GM23338 (cell line): Measurements from ENCODE around the gene FCHSD2. TPM values are rescaled to one million over a fixed set of nuclear protein-coding genes. Genes with fewer than 3 reads are reported as not detected.

ENCODE experiments used
- ATAC-seq: fragments of 200-7000 bp; cut with Tn5 transposase; 3 replicates; pipeline ENCODE4 v1.9.1; 2020
- DNase-seq: peaks from one replicate; pipeline ENCODE4 v3.0.0-alpha.2; 2015; ENCODE audit warnings: low spot score
- H2AFZ ChIP-seq: fragments of 200-600 bp; sonication (generic); 2 replicates; pipeline ENCODE4 v1.8.0; 2016; ENCODE audit warnings: antibody characterized with exemption, mild to moderate bottlenecking, moderate library complexity
- H3F3A ChIP-seq: fragments of 200-600 bp; sonication (generic); replicated peaks from 2 replicates; pipeline ENCODE4 v1.8.0; 2017; ENCODE audit warnings: antibody characterized with exemption, mixed run types, low read depth
- H3K27ac ChIP-seq: fragments of 200-600 bp; sonication (generic); 2 replicates; pipeline ENCODE4 v1.6.1; 2016; ENCODE audit warnings: low read depth
- H3K27me3 ChIP-seq: fragments of 200-600 bp; sonication (generic); 2 replicates; pipeline ENCODE4 v1.8.0; 2016; ENCODE audit warnings: mild to moderate bottlenecking, mixed run types, moderate library complexity; ENCODE audit not compliant: insufficient read depth
- H3K36me3 ChIP-seq: fragments of 200-600 bp; sonication (generic); 2 replicates; pipeline ENCODE4 v1.8.0; 2016; ENCODE audit warnings: mild to moderate bottlenecking; ENCODE audit not compliant: insufficient read depth
- H3K4me1 ChIP-seq: fragments of 200-600 bp; sonication (generic); 2 replicates; pipeline ENCODE4 v1.8.0; 2016; ENCODE audit warnings: mild to moderate bottlenecking, moderate library complexity; ENCODE audit not compliant: insufficient read depth
- H3K4me2 ChIP-seq: fragments of 200-600 bp; sonication (generic); 2 replicates; pipeline ENCODE4 v1.7.1; 2017; ENCODE audit warnings: mixed run types
- H3K4me3 ChIP-seq: fragments of 200-600 bp; sonication (generic); 2 replicates; pipeline ENCODE4 v1.6.1; 2016; ENCODE audit warnings: mixed run types
- H3K79me2 ChIP-seq: fragments of 200-600 bp; sonication (generic); replicated peaks from 2 replicates; pipeline ENCODE4 v1.8.0; 2017; ENCODE audit warnings: mild to moderate bottlenecking; ENCODE audit not compliant: insufficient read depth
- H3K9me2 ChIP-seq: fragments of 200-600 bp; sonication (generic); 2 replicates; pipeline ENCODE4 v1.8.0; 2017; ENCODE audit not compliant: insufficient read depth
- H4K20me1 ChIP-seq: fragments of 200-600 bp; sonication (generic); replicated peaks from 2 replicates; pipeline ENCODE4 v1.8.0; 2017; ENCODE audit warnings: mild to moderate bottlenecking; ENCODE audit not compliant: insufficient read depth
- H3K27ac Mint-ChIP-seq: 2 replicates; pipeline ENCODE4 v1.8.0; 2020; ENCODE audit warnings: inconsistent platforms, mild to moderate bottlenecking, moderate library complexity, mixed read lengths
- H3K27me3 Mint-ChIP-seq: 3 replicates; pipeline ENCODE4 v1.8.0; 2022; ENCODE audit warnings: low read depth, mild to moderate bottlenecking, moderate library complexity, mixed read lengths, inconsistent platforms; ENCODE audit not compliant: insufficient read depth, poor library complexity
- H3K36me3 Mint-ChIP-seq: 3 replicates; pipeline ENCODE4 v1.8.0; 2021; ENCODE audit warnings: low read depth, mild to moderate bottlenecking, inconsistent platforms, moderate library complexity, mixed read lengths
- H3K4me1 Mint-ChIP-seq: 3 replicates; pipeline ENCODE4 v1.8.0; 2020; ENCODE audit warnings: mild to moderate bottlenecking, inconsistent platforms, mixed read lengths
- H3K4me3 Mint-ChIP-seq: 3 replicates; pipeline ENCODE4 v1.8.0; 2021; ENCODE audit warnings: moderate library complexity, mild to moderate bottlenecking, inconsistent platforms, mixed read lengths
- H3K9me3 Mint-ChIP-seq: 3 replicates; pipeline ENCODE4 v1.8.0; 2020; ENCODE audit warnings: moderate library complexity, mild to moderate bottlenecking, inconsistent platforms, mixed read lengths
- CREB1 ChIP-seq: fragments of 250-450 bp; sonication (Bioruptor Pico); IDR thresholded peaks from 2 replicates; pipeline ENCODE4 v1.5.0; 2020; ENCODE audit warnings: low read depth, mild to moderate bottlenecking, moderate library complexity
- CTCF ChIP-seq, 2 experiments: fragments of 200-600 bp in 1 of 2; sonication (generic) in 1 of 2; conservative IDR thresholded peaks; 2 replicates each; pipeline versions ENCODE4 v1.5.1 to v1.6.1; 2016 to 2017; ENCODE audit warnings: antibody characterized with exemption in 2 of 2, low read depth in 2 of 2, mild to moderate bottlenecking in 2 of 2, moderate library complexity in 1 of 2
- POLR2AphosphoS5 ChIP-seq: IDR thresholded peaks from 2 replicates; pipeline ENCODE4 v1.6.1; 2016; ENCODE audit warnings: antibody characterized with exemption, low read depth
- ZNF114 ChIP-seq: fragments of 250-450 bp; sonication (Bioruptor Pico); IDR thresholded peaks from 2 replicates; pipeline ENCODE4 v1.5.0; 2020; ENCODE audit warnings: mild to moderate bottlenecking, moderate library complexity
- ZNF462 ChIP-seq: fragments of 250-450 bp; sonication (Bioruptor Pico); IDR thresholded peaks from 2 replicates; pipeline ENCODE4 v1.5.0; 2020; ENCODE audit warnings: mild to moderate bottlenecking, moderate library complexity
- polyA plus RNA-seq: library from polyadenylated mRNA; unstranded; fragments of >200 nt; fragmentation: Nextera tagmentation; extraction: Ambion mirVana; gene quantifications from 2 replicates; pipeline ENCODE4 v1.2.1, GENCODE V29; 2016
- total RNA-seq: library from RNA; depleted of rRNA; stranded (reverse); fragments of >200 nt; shearing (Covaris generic); gene quantifications from 2 replicates; pipeline ENCODE4 v1.2.3, GENCODE V29; 2014

The FCHSD2 gene
- total and polyA plus RNA-seq, 2 experiments from 2014 or later, result 3.6 to 5.2 TPM

- H3K4me3 Mint-ChIP-seq, result no peak overlapping the region
- Histone ChIP-seq H3K79me2 (no peaks in the 10 kb centered on the region), H3K9me2 (0 out of 2 replicates have a peak, but pooled peaks cover 2% of the 10 kb centered on the region), H3K27me3 (no peaks in the 10 kb centered on the region), H3K27ac (no peak overlapping the region), H3F3A (no peaks in the 10 kb centered on the region), H2AFZ (no peak overlapping the region), H3K4me2 (no peak overlapping the region), H3K36me3 (no peaks in the 10 kb centered on the region), H4K20me1 (no peaks in the 10 kb centered on the region), H3K4me1 (no peaks in the 10 kb centered on the region), H3K4me3 (no peak overlapping the region)
- H3K4me1 Mint-ChIP-seq, result peaks cover 14% of the 10 kb centered on the region; the same call in 2 of the 3 replicates
- H3K27ac Mint-ChIP-seq, result no peak overlapping the region
- H3K36me3 Mint-ChIP-seq, result no peaks in the 10 kb centered on the region
- no peak for ATAC-seq
- no peaks in the 10 kb centered on the region for H3K9me3 Mint-ChIP-seq
- no peak for DNase-seq
- no peak for TF ChIP-seq ZNF462 (CRISPR knock-in tag)
- no peak for TF ChIP-seq ZNF114 (CRISPR knock-in tag)
- no peak for TF ChIP-seq CREB1
- TF ChIP-seq POLR2AphosphoS5, result no peak
- H3K27me3 Mint-ChIP-seq, result peaks cover 3% of the 10 kb centered on the region
Measured at GRCh38 chr11:72951888-72952287, 190.2 kb downstream of the FCHSD2 start.

- Mint-ChIP-seq H3K27me3 (peaks cover 3% of the 10 kb centered on the region), H3K4me1 (peaks cover 14% of the 10 kb centered on the region; the same call in 2 of the 3 replicates), H3K36me3 (no peaks in the 10 kb centered on the region), H3K9me3 (no peaks in the 10 kb centered on the region), H3K27ac (no peak overlapping the region), H3K4me3 (no peak overlapping the region)
- Histone ChIP-seq H3K36me3 (no peaks in the 10 kb centered on the region), H3K79me2 (no peaks in the 10 kb centered on the region), H3K9me2 (no peaks in the 10 kb centered on the region), H3K4me2 (no peak overlapping the region), H3K27me3 (no peaks in the 10 kb centered on the region), H4K20me1 (no peaks in the 10 kb centered on the region), H3K27ac (no peak overlapping the region), H3K4me1 (no peaks in the 10 kb centered on the region), H2AFZ (no peak overlapping the region), H3K4me3 (no peak overlapping the region), H3F3A (no peaks in the 10 kb centered on the region)
- DNase-seq, result no peak
- ATAC-seq, result no peak
- no peak for TF ChIP-seq ZNF462 (CRISPR knock-in tag)
- no peak for TF ChIP-seq CTCF (conservative IDR thresholded peaks at IDR 0.05; ENCODE audit: low read depth in 2 of 2)
Measured at GRCh38 chr11:72951193-72951592, 190.9 kb downstream of the FCHSD2 start.
